ENCODE data around the gene HINFP. TPM values are rescaled to one million over a fixed set of nuclear protein-coding genes. Genes with fewer than 3 reads are reported as not detected.

Gene HINFP
- total and polyA plus RNA-seq, 3 donors from 2014 or later = 38.3 to 58.7 (median 58.3) TPM

DNA sequence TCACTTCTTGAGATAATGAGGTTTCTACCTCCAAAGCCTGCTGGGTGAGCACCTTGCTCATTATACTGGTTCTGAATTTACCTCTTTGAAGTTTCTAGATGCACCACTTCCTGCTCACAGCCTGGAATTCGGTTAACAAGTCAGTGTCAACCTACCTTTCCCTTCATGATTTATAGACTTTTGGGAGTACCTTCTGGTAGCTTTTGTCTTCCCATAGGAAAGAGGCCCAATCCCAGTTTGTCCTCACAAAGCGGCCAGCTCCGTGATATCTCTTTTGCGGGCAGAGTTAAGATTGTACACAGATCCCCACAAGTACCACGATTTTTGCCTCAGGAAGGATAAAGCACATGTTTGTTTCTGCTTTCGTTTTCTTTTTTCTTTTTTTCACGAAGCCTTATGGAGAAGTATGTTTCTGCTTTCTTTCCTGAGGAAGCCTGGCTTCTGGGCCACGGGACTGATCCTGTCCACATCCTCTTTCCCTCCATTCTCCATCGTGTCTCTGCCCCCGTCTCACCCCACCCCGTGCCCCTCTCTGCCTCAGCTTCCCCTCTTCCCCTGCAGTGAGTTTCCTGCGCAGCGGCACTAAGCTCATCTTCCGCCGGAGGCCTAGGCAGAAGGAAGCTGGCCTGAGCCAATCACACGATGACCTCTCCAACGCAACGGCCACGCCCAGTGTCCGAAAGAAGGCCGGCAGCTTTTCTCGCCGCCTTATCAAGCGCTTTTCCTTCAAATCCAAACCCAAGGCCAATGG is 5.7 kb upstream of the HINFP start:
- Histone ChIP-seq H3K4me3 (peak overlapping the region in 1 of 2 donors; percentile 16), H3K4me1 (no peaks in the 10 kb centered on the region), H3K27me3 (no peaks in the 10 kb centered on the region), H3K27ac (no peak overlapping the region), H3K9me3 (no peaks in the 10 kb centered on the region), H3K36me3 (ENCODE audit: low read depth, missing control alignments) (no peaks in the 10 kb centered on the region)
- intact Hi-C loops (cut with DNase I; ENCODE audit: low total_unique reads) = no loop called here
- WGBS, 2 donors = 43 to 51% methylated on average over 24 of the region's 24 CpGs
- DNase-seq = peak; percentile 60
- TF ChIP-seq, protein P1, sequence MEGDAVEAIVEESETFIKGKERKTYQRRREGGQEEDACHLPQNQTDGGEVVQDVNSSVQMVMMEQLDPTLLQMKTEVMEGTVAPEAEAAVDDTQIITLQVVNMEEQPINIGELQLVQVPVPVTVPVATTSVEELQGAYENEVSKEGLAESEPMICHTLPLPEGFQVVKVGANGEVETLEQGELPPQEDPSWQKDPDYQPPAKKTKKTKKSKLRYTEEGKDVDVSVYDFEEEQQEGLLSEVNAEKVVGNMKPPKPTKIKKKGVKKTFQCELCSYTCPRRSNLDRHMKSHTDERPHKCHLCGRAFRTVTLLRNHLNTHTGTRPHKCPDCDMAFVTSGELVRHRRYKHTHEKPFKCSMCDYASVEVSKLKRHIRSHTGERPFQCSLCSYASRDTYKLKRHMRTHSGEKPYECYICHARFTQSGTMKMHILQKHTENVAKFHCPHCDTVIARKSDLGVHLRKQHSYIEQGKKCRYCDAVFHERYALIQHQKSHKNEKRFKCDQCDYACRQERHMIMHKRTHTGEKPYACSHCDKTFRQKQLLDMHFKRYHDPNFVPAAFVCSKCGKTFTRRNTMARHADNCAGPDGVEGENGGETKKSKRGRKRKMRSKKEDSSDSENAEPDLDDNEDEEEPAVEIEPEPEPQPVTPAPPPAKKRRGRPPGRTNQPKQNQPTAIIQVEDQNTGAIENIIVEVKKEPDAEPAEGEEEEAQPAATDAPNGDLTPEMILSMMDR (IDR thresholded peaks at IDR 0.05) = no peak
- TF ChIP-seq POLR2A (IDR thresholded peaks at IDR 0.05) = no peak

DNA sequence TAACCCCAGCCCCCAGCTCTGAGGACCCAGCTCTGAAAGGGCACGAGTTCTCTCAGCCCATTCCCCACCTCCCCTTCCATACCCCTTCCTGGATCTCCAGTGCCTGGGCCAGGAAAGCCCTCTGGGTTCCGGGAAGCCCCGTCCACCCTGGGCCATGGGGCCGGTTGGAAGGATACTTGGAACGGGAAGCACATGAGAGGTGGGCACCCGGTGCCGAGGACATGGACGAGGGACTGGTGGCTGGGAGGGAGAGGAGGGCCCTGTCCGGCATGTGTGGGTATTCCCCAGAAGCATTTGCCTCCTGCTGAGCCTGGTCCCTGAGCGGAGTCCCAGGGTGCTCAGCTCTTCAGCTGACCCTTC is 5.2 kb upstream of the HINFP start:
- intact Hi-C loops (cut with DNase I; ENCODE audit: low total_unique reads) = no loop called here
- Histone ChIP-seq H3K27me3 (no peaks in the 10 kb centered on the region), H3K27ac (no peak overlapping the region), H3K9me3 (no peaks in the 10 kb centered on the region), H3K4me1 (no peaks in the 10 kb centered on the region), H3K36me3 (ENCODE audit: low read depth, missing control alignments) (no peaks in the 10 kb centered on the region), H3K4me3 (peak overlapping the region in 1 of 2 donors; percentile 16)
- no peak for DNase-seq
- no peak for TF ChIP-seq POLR2A (IDR thresholded peaks at IDR 0.05)
- TF ChIP-seq, protein P1 (IDR thresholded peaks at IDR 0.05) = no peak
- WGBS, 2 donors = 48 to 61% methylated on average over 10 of the region's 10 CpGs

DNA sequence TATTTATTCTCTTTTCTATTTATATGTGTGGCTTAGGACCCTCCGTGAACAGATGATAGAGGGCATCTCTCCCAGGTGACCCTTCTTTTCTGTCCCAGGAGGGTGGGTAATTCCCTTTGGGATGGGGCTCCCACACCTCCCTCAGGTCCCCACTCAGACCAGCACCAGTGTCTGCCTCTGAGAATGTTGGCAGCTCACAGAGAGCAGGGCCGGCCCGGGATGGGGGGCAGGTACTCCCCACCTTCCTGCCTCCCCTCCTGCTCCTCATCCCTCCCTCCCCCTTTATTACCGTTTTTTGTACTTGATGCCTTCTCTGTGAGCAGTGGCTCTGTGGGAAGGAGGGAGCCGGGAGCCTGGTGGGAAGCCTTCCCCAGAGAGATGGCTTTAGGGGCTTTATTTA is 4.8 kb upstream of the HINFP start:
- Histone ChIP-seq H3K9me3 (no peaks in the 10 kb centered on the region), H3K27ac (no peak overlapping the region), H3K4me1 (no peaks in the 10 kb centered on the region), H3K36me3 (ENCODE audit: low read depth, missing control alignments) (no peaks in the 10 kb centered on the region), H3K27me3 (no peaks in the 10 kb centered on the region), H3K4me3 (no peak overlapping the region)
- intact Hi-C loops (cut with DNase I; ENCODE audit: low total_unique reads) = no loop called here
- no peak for DNase-seq
- 40 to 53% methylated on average over 5 of the region's 5 CpGs for WGBS, 2 donors
- no peak for TF ChIP-seq POLR2A (IDR thresholded peaks at IDR 0.05)

DNA sequence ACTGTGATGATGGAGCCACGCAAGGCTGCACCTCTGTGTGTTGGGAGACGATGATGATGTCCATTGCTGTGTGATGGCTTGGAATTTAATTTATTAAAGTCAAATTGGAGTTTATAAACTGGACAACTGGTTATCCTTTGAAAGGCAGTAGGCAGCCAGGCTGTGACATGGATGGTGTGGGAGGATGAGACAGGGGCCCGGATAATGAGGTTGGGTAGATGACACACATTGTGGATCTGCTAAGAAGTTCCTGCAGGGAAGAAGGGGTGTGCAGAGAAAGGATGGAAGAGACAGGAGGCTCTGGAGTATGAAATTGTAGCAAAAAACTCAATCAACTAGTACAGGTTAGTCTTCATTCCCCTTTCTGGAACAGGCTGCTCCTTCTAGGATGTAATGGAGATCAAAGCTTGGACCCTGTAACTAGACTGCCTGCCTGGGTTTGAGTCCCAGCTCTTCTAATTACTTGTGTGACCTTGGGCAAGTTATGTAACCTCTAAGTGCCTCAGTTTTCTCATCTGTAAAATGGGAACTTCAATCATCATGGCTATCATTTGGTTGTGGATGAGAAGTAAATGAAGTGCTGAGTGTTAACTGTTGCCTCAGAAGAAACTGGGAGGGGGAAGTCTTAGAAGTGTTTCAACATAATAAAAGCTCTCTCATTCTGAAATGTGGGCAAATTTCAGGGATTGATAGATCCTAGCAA is 4.2 kb upstream of the HINFP start:
- no peaks in the 10 kb centered on the region for H3K36me3 ChIP-seq (ENCODE audit: low read depth, missing control alignments)
- no peak overlapping the region for H3K4me3 ChIP-seq
- DNase-seq = no peak
- H3K27me3 ChIP-seq = no peaks in the 10 kb centered on the region
- no peak overlapping the region for H3K27ac ChIP-seq
- TF ChIP-seq POLR2A (IDR thresholded peaks at IDR 0.05) = no peak
- TF ChIP-seq, protein P1 (IDR thresholded peaks at IDR 0.05) = no peak
- intact Hi-C loops (cut with DNase I; ENCODE audit: low total_unique reads) = no loop called here
- H3K4me1 ChIP-seq = peaks cover 2% of the 10 kb centered on the region
- no peaks in the 10 kb centered on the region for H3K9me3 ChIP-seq
- 80 to 86% methylated on average over 3 of the region's 3 CpGs for WGBS, 2 donors

DNA sequence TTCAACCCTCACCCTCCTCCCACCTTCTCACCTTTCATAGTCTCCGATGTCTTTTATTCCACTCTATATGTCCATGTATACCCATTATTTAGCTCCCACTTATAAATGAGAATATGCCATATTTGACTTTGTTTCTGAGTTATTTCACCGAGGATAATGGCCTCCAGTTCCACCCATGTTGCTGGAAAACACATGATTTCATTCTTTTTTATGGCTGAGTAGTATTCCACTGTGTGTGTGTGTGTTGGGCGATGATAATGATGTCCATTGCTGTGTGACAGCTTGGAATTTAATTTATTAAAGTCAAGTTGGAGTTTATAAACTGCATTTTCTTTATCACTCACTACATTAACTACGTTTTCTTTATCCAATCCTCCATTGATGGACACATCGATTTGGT is 3.2 kb upstream of the HINFP start:
- Histone ChIP-seq H3K27ac (no peak overlapping the region), H3K9me3 (no peaks in the 10 kb centered on the region), H3K4me3 (no peak overlapping the region), H3K36me3 (ENCODE audit: low read depth, missing control alignments) (no peaks in the 10 kb centered on the region), H3K27me3 (no peaks in the 10 kb centered on the region), H3K4me1 (peaks cover 9% of the 10 kb centered on the region)
- WGBS, 2 donors = 93 to 95% methylated on average over 5 of the region's 5 CpGs
- no peak for TF ChIP-seq POLR2A (IDR thresholded peaks at IDR 0.05)
- TF ChIP-seq, protein P1 (IDR thresholded peaks at IDR 0.05) = no peak
- intact Hi-C loops (cut with DNase I; ENCODE audit: low total_unique reads) = no loop called here
- DNase-seq = no peak
